ENCODE data around the gene INSM1. TPM values are rescaled to one million over a fixed set of nuclear protein-coding genes. Genes with fewer than 3 reads are reported as not detected.

Gene INSM1
- total RNA-seq, 1 donor from 2014 or later: not detected

DNA sequence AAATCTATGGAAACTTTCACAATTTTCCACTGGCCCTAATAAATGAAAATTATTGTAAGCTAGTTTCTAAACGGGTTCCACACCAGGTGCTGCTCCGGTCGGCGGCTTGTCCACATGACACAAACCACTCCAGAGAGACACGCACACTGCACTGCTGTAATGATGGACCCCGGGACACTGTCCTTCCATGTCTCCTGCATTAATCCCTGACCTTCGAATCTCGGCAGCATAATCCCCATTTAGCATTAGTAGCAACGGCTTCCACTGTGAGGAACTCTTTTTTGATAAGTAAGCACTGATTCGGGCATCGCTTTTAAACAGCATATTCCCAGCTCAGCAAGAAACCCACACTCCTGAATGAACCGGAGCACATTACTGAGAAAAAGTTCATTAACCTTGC lies 43.5 kb downstream of the INSM1 start:
- H3K4me1 ChIP-seq: peaks cover 9% of the 10 kb centered on the region
- no peaks in the 10 kb centered on the region for H3K9me3 ChIP-seq
- TF ChIP-seq, protein P1, sequence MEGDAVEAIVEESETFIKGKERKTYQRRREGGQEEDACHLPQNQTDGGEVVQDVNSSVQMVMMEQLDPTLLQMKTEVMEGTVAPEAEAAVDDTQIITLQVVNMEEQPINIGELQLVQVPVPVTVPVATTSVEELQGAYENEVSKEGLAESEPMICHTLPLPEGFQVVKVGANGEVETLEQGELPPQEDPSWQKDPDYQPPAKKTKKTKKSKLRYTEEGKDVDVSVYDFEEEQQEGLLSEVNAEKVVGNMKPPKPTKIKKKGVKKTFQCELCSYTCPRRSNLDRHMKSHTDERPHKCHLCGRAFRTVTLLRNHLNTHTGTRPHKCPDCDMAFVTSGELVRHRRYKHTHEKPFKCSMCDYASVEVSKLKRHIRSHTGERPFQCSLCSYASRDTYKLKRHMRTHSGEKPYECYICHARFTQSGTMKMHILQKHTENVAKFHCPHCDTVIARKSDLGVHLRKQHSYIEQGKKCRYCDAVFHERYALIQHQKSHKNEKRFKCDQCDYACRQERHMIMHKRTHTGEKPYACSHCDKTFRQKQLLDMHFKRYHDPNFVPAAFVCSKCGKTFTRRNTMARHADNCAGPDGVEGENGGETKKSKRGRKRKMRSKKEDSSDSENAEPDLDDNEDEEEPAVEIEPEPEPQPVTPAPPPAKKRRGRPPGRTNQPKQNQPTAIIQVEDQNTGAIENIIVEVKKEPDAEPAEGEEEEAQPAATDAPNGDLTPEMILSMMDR (IDR thresholded peaks at IDR 0.05): no peak
- H3K36me3 ChIP-seq: peaks cover 8% of the 10 kb centered on the region
- intact Hi-C loops (cut with DNase I): no loop called here
- H3K27me3 ChIP-seq: no peaks in the 10 kb centered on the region
- DNase-seq (no peak), ATAC-seq (no peak)
- no peak overlapping the region for H3K27ac ChIP-seq
- H3K4me3 ChIP-seq: no peak overlapping the region

- H3K27ac ChIP-seq: no peak overlapping the region
- H3K4me3 ChIP-seq: no peak overlapping the region
These were observed 43.9 kb downstream of the INSM1 start for GRCh38 chr20:20411836-20412235.

DNA sequence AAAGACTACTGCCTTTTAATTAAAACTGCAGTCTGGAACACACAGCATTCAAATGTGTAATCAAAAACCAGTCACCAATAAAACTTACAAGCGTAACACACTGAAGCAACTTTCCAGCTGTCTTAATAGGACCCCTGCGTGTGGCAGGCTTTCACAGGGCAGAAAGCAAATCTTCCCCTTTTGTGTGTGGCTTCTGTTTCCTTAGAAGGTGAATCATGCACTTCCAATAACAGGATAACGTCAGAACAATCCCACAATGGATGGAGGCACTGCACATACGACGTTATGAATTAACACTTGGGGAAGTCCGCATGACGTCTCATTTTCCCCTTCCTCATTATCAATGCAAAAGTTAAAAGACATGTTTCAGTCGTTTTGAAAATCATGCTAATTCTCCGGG lies 44.8 kb downstream of the INSM1 start:
- TF ChIP-seq, protein P1 (IDR thresholded peaks at IDR 0.05): no peak
- Histone ChIP-seq H3K4me1 (peaks cover 9% of the 10 kb centered on the region), H3K27me3 (no peaks in the 10 kb centered on the region), H3K36me3 (peaks cover 8% of the 10 kb centered on the region), H3K9me3 (no peaks in the 10 kb centered on the region), H3K4me3 (no peak overlapping the region), H3K27ac (no peak overlapping the region)
- no peak for ATAC-seq
- intact Hi-C loops (cut with DNase I): no loop called here
- DNase-seq: no peak

More at GRCh38 chr20:20411836-20412235, 43.9 kb downstream of the INSM1 start:
- ATAC-seq (no peak), DNase-seq (no peak)
- H3K36me3 ChIP-seq: peaks cover 8% of the 10 kb centered on the region
- no peaks in the 10 kb centered on the region for H3K9me3 ChIP-seq
- no peaks in the 10 kb centered on the region for H3K27me3 ChIP-seq
- intact Hi-C loops (cut with DNase I): no loop called here
- H3K4me1 ChIP-seq: peaks cover 9% of the 10 kb centered on the region
- TF ChIP-seq, protein P1 (IDR thresholded peaks at IDR 0.05): no peak

- Histone ChIP-seq H3K27me3 (no peaks in the 10 kb centered on the region), H3K4me1 (peaks cover 9% of the 10 kb centered on the region), H3K27ac (no peak overlapping the region), H3K4me3 (no peak overlapping the region), H3K9me3 (no peaks in the 10 kb centered on the region), H3K36me3 (peaks cover 8% of the 10 kb centered on the region)
- intact Hi-C loops (cut with DNase I): no loop called here
- TF ChIP-seq, protein P1 (IDR thresholded peaks at IDR 0.05): no peak
- no peak for ATAC-seq
- DNase-seq: no peak
These were observed 45.9 kb downstream of the INSM1 start for GRCh38 chr20:20413810-20414281.

GRCh38 chr20:20414640-20415220 lies 46.8 kb downstream of the INSM1 start:
- Histone ChIP-seq H3K9me3 (no peaks in the 10 kb centered on the region), H3K4me3 (no peak overlapping the region), H3K27ac (no peak overlapping the region), H3K4me1 (peaks cover 9% of the 10 kb centered on the region), H3K27me3 (no peaks in the 10 kb centered on the region), H3K36me3 (peaks cover 4% of the 10 kb centered on the region)
- intact Hi-C loops (cut with DNase I): no loop called here
- TF ChIP-seq, protein P1 (IDR thresholded peaks at IDR 0.05): no peak
- ATAC-seq (no peak), DNase-seq (no peak)

GRCh38 chr20:20415321-20415720 lies 47.4 kb downstream of the INSM1 start:
- intact Hi-C loops (cut with DNase I): no loop called here
- H3K4me3 ChIP-seq: no peak overlapping the region
- H3K4me1 ChIP-seq: peaks cover 9% of the 10 kb centered on the region
- H3K36me3 ChIP-seq: peaks cover 4% of the 10 kb centered on the region
- DNase-seq (no peak), ATAC-seq (no peak)
- H3K27me3 ChIP-seq: no peaks in the 10 kb centered on the region
- H3K27ac ChIP-seq: no peak overlapping the region
- no peaks in the 10 kb centered on the region for H3K9me3 ChIP-seq
- TF ChIP-seq, protein P1 (IDR thresholded peaks at IDR 0.05): no peak
